GM23338 (cell line): Measurements from ENCODE around the gene ENPP1. TPM values are rescaled to one million over a fixed set of nuclear protein-coding genes. Genes with fewer than 3 reads are reported as not detected.

Experiments used
- ATAC-seq: fragments of 200-7000 bp; cut with Tn5 transposase; 3 replicates; pipeline ENCODE4 v1.9.1; 2020
- DNase-seq: peaks from one replicate; pipeline ENCODE4 v3.0.0-alpha.2; 2015; ENCODE audit warnings: low spot score
- H2AFZ ChIP-seq: fragments of 200-600 bp; sonication (generic); 2 replicates; pipeline ENCODE4 v1.8.0; 2016; ENCODE audit warnings: antibody characterized with exemption, mild to moderate bottlenecking, moderate library complexity
- H3F3A ChIP-seq: fragments of 200-600 bp; sonication (generic); replicated peaks from 2 replicates; pipeline ENCODE4 v1.8.0; 2017; ENCODE audit warnings: antibody characterized with exemption, mixed run types, low read depth
- H3K27ac ChIP-seq: fragments of 200-600 bp; sonication (generic); 2 replicates; pipeline ENCODE4 v1.6.1; 2016; ENCODE audit warnings: low read depth
- H3K27me3 ChIP-seq: fragments of 200-600 bp; sonication (generic); 2 replicates; pipeline ENCODE4 v1.8.0; 2016; ENCODE audit warnings: mild to moderate bottlenecking, mixed run types, moderate library complexity; ENCODE audit not compliant: insufficient read depth
- H3K36me3 ChIP-seq: fragments of 200-600 bp; sonication (generic); 2 replicates; pipeline ENCODE4 v1.8.0; 2016; ENCODE audit warnings: mild to moderate bottlenecking; ENCODE audit not compliant: insufficient read depth
- H3K4me1 ChIP-seq: fragments of 200-600 bp; sonication (generic); 2 replicates; pipeline ENCODE4 v1.8.0; 2016; ENCODE audit warnings: mild to moderate bottlenecking, moderate library complexity; ENCODE audit not compliant: insufficient read depth
- H3K4me2 ChIP-seq: fragments of 200-600 bp; sonication (generic); 2 replicates; pipeline ENCODE4 v1.7.1; 2017; ENCODE audit warnings: mixed run types
- H3K4me3 ChIP-seq: fragments of 200-600 bp; sonication (generic); 2 replicates; pipeline ENCODE4 v1.6.1; 2016; ENCODE audit warnings: mixed run types
- H3K79me2 ChIP-seq: fragments of 200-600 bp; sonication (generic); replicated peaks from 2 replicates; pipeline ENCODE4 v1.8.0; 2017; ENCODE audit warnings: mild to moderate bottlenecking; ENCODE audit not compliant: insufficient read depth
- H3K9me2 ChIP-seq: fragments of 200-600 bp; sonication (generic); 2 replicates; pipeline ENCODE4 v1.8.0; 2017; ENCODE audit not compliant: insufficient read depth
- H4K20me1 ChIP-seq: fragments of 200-600 bp; sonication (generic); replicated peaks from 2 replicates; pipeline ENCODE4 v1.8.0; 2017; ENCODE audit warnings: mild to moderate bottlenecking; ENCODE audit not compliant: insufficient read depth
- H3K27ac Mint-ChIP-seq: 2 replicates; pipeline ENCODE4 v1.8.0; 2020; ENCODE audit warnings: inconsistent platforms, mild to moderate bottlenecking, moderate library complexity, mixed read lengths
- H3K27me3 Mint-ChIP-seq: 3 replicates; pipeline ENCODE4 v1.8.0; 2022; ENCODE audit warnings: low read depth, mild to moderate bottlenecking, moderate library complexity, mixed read lengths, inconsistent platforms; ENCODE audit not compliant: insufficient read depth, poor library complexity
- H3K36me3 Mint-ChIP-seq: 3 replicates; pipeline ENCODE4 v1.8.0; 2021; ENCODE audit warnings: low read depth, mild to moderate bottlenecking, inconsistent platforms, moderate library complexity, mixed read lengths
- H3K4me1 Mint-ChIP-seq: 3 replicates; pipeline ENCODE4 v1.8.0; 2020; ENCODE audit warnings: mild to moderate bottlenecking, inconsistent platforms, mixed read lengths
- H3K4me3 Mint-ChIP-seq: 3 replicates; pipeline ENCODE4 v1.8.0; 2021; ENCODE audit warnings: moderate library complexity, mild to moderate bottlenecking, inconsistent platforms, mixed read lengths
- H3K9me3 Mint-ChIP-seq: 3 replicates; pipeline ENCODE4 v1.8.0; 2020; ENCODE audit warnings: moderate library complexity, mild to moderate bottlenecking, inconsistent platforms, mixed read lengths
- CREB1 ChIP-seq: fragments of 250-450 bp; sonication (Bioruptor Pico); IDR thresholded peaks from 2 replicates; pipeline ENCODE4 v1.5.0; 2020; ENCODE audit warnings: low read depth, mild to moderate bottlenecking, moderate library complexity
- ETS1 ChIP-seq: IDR thresholded peaks from 2 replicates; pipeline ENCODE4 v1.6.1; 2016; ENCODE audit warnings: antibody characterized with exemption
- EZH2 ChIP-seq: fragments of 200-600 bp; sonication (generic); IDR thresholded peaks from one replicate; pipeline ENCODE4 v1.8.0; 2017; ENCODE audit warnings: antibody characterized with exemption, mild to moderate bottlenecking, low read depth; ENCODE audit not compliant: unreplicated experiment
- EZH2phosphoT487 ChIP-seq: fragments of 200-600 bp; sonication (generic); IDR thresholded peaks from one replicate; pipeline ENCODE4 v1.8.1; 2018; ENCODE audit warnings: antibody characterized with exemption; ENCODE audit not compliant: unreplicated experiment
- JUNB ChIP-seq: IDR thresholded peaks from one replicate; pipeline ENCODE4 v1.6.1; 2016; ENCODE audit warnings: antibody characterized with exemption; ENCODE audit not compliant: unreplicated experiment
- NANOG ChIP-seq: IDR thresholded peaks from 2 replicates; pipeline ENCODE4 v1.6.1; 2016; ENCODE audit warnings: antibody characterized with exemption, borderline replicate concordance
- POLR2AphosphoS5 ChIP-seq: IDR thresholded peaks from 2 replicates; pipeline ENCODE4 v1.6.1; 2016; ENCODE audit warnings: antibody characterized with exemption, low read depth
- REST ChIP-seq: IDR thresholded peaks from one replicate; pipeline ENCODE4 v1.6.1; 2018; ENCODE audit warnings: antibody characterized with exemption; ENCODE audit not compliant: unreplicated experiment
- ZNF114 ChIP-seq: fragments of 250-450 bp; sonication (Bioruptor Pico); IDR thresholded peaks from 2 replicates; pipeline ENCODE4 v1.5.0; 2020; ENCODE audit warnings: mild to moderate bottlenecking, moderate library complexity
- polyA plus RNA-seq: library from polyadenylated mRNA; unstranded; fragments of >200 nt; fragmentation: Nextera tagmentation; extraction: Ambion mirVana; gene quantifications from 2 replicates; pipeline ENCODE4 v1.2.1, GENCODE V29; 2016
- total RNA-seq: library from RNA; depleted of rRNA; stranded (reverse); fragments of >200 nt; shearing (Covaris generic); gene quantifications from 2 replicates; pipeline ENCODE4 v1.2.3, GENCODE V29; 2014

ENPP1 gene
- total and polyA plus RNA-seq, 2 experiments from 2014 or later: 17.3 to 46.9 TPM

GRCh38 chr6:131897050-131897435, 89.2 kb downstream of the ENPP1 start:
- Histone ChIP-seq H3K9me2 (no peaks in the 10 kb centered on the region), H3K79me2 (peaks cover 15% of the 10 kb centered on the region), H3K27me3 (no peaks in the 10 kb centered on the region), H2AFZ (no peak overlapping the region), H3K4me3 (no peak overlapping the region), H3K4me1 (peaks cover 38% of the 10 kb centered on the region), H3K27ac (no peak overlapping the region), H3K36me3 (peaks cover 20% of the 10 kb centered on the region; the same call in 1 of the 2 replicates), H4K20me1 (no peaks in the 10 kb centered on the region), H3K4me2 (no peak overlapping the region), H3F3A (peaks cover 8% of the 10 kb centered on the region)
- Mint-ChIP-seq H3K36me3 (peaks cover 55% of the 10 kb centered on the region), H3K27ac (no peak overlapping the region), H3K4me3 (no peak overlapping the region), H3K27me3 (peaks cover 2% of the 10 kb centered on the region), H3K4me1 (peaks cover 22% of the 10 kb centered on the region), H3K9me3 (peaks cover 45% of the 10 kb centered on the region)
- DNase-seq: no peak
- no peak for TF ChIP-seq CREB1
- TF ChIP-seq JUNB: no peak
- ATAC-seq: no peak

DNA sequence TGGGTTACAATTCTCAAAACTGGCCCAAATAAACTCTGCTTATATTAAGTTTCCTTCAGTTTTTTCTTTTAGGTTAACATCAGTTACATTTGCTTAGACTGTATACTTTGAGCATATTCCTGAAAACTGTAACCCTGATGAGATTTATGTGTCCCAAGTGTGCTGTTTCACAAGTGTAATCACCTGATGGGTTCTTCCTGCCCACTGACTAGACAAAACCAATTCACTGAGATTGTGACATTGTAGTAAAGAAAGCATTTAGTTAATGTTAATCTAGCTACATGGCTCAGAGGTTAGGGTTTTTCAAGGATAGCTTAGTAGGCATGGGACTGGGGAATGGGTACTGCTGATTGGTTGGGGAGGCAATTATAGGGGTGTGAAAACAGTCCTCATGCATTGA, 89.8 kb downstream of the ENPP1 start:
- Histone ChIP-seq H3K4me2 (no peak overlapping the region), H3K79me2 (peaks cover 20% of the 10 kb centered on the region), H3K9me2 (no peaks in the 10 kb centered on the region), H3K27me3 (no peaks in the 10 kb centered on the region), H3K4me3 (no peak overlapping the region), H3K27ac (no peak overlapping the region), H3F3A (peaks cover 8% of the 10 kb centered on the region), H2AFZ (no peak overlapping the region), H3K4me1 (peaks cover 34% of the 10 kb centered on the region), H3K36me3 (peaks cover 20% of the 10 kb centered on the region; the same call in 1 of the 2 replicates), H4K20me1 (no peaks in the 10 kb centered on the region)
- DNase-seq (no peak), ATAC-seq (no peak)
- H3K4me3 Mint-ChIP-seq: no peak overlapping the region
- H3K27me3 Mint-ChIP-seq: peaks cover 2% of the 10 kb centered on the region
- TF ChIP-seq NANOG (no peak), REST (no peak), JUNB (no peak), EZH2phosphoT487 (no peak), ETS1 (no peak)
- H3K4me1 Mint-ChIP-seq: peaks cover 22% of the 10 kb centered on the region
- peaks cover 55% of the 10 kb centered on the region for H3K36me3 Mint-ChIP-seq
- no peak overlapping the region for H3K27ac Mint-ChIP-seq
- H3K9me3 Mint-ChIP-seq: peaks cover 51% of the 10 kb centered on the region

DNA sequence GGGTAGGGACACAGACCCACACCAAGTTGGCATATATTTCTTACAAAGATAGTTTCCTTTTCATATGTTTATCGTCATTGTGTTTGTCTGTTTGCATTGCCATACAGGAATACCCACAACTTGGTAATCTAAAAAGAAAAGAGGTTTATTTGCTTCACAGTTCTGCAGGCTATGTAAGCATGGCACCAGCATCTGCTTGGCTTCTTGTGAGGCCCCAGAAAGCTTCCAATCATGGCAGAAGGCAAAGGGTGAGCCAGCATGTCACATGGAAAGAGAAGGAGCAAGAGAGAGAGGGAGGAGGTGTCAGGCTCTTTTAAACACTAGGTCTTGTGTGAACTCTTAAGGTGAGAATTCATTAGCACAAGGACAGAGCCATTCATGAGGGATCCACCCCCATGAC, 90.9 kb downstream of the ENPP1 start:
- Histone ChIP-seq H3K4me3 (no peak overlapping the region), H3K4me2 (no peak overlapping the region), H3K27ac (no peak overlapping the region), H4K20me1 (0 out of 2 replicates have a peak, but pooled peaks cover 2% of the 10 kb centered on the region), H3K4me1 (peaks cover 23% of the 10 kb centered on the region), H3K27me3 (no peaks in the 10 kb centered on the region), H3K36me3 (peaks cover 24% of the 10 kb centered on the region; the same call in 1 of the 2 replicates), H3K9me2 (no peaks in the 10 kb centered on the region), H3F3A (0 out of 2 replicates have a peak, but pooled peaks cover 2% of the 10 kb centered on the region), H3K79me2 (peaks cover 31% of the 10 kb centered on the region), H2AFZ (no peak overlapping the region)
- peaks cover 61% of the 10 kb centered on the region for H3K9me3 Mint-ChIP-seq
- H3K27me3 Mint-ChIP-seq: peaks cover 5% of the 10 kb centered on the region
- no peak for DNase-seq
- no peak for TF ChIP-seq CREB1
- no peak for TF ChIP-seq EZH2
- TF ChIP-seq POLR2AphosphoS5: no peak
- TF ChIP-seq ZNF114 (CRISPR knock-in tag): no peak
- no peak for TF ChIP-seq JUNB
- no peak for TF ChIP-seq NANOG
- H3K4me1 Mint-ChIP-seq: peaks cover 20% of the 10 kb centered on the region
- ATAC-seq: no peak
- no peak overlapping the region for H3K27ac Mint-ChIP-seq
- peaks cover 66% of the 10 kb centered on the region for H3K36me3 Mint-ChIP-seq
- no peak overlapping the region for H3K4me3 Mint-ChIP-seq
